ENCODE data around the gene B3GNT9.

B3GNT9 gene

DNA sequence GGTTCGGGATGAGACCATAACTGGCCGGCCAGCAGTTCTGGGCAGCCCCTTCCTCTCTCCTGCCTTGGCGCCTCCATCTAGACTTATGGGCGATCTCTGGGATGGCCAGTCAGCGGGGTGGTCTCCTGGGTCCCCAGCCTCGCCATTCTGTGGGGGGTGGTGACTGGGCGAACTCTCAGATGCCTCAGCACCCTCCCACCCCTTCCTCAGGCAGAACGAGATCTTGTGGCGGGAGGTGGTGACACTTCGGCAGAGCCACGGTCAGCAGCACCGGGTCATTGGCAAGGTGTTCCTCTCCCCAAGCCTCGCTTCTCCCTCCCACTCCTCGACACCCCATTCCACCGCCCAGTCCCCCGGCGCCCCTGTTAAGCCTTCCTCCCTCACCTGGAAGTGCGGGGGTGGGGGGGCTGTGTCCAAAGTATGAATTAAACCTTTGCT lies 15.3 kb upstream of the B3GNT9 start:
- DNase-seq, result no peak

GRCh38 chr16:67165121-67166078 lies 14.6 kb upstream of the B3GNT9 start:
- no peak for DNase-seq

GRCh38 chr16:67164599-67165061 lies 13.8 kb upstream of the B3GNT9 start, which contains the start of gene HSF4:
HSF4 (plus strand) TSS chr16:67164745; CDS start chr16:67164812, 67 bp downstream.
- DNase-seq, result no peak

GRCh38 chr16:67163999-67164558 lies 13.3 kb upstream of the B3GNT9 start:
- no peak for DNase-seq

DNA sequence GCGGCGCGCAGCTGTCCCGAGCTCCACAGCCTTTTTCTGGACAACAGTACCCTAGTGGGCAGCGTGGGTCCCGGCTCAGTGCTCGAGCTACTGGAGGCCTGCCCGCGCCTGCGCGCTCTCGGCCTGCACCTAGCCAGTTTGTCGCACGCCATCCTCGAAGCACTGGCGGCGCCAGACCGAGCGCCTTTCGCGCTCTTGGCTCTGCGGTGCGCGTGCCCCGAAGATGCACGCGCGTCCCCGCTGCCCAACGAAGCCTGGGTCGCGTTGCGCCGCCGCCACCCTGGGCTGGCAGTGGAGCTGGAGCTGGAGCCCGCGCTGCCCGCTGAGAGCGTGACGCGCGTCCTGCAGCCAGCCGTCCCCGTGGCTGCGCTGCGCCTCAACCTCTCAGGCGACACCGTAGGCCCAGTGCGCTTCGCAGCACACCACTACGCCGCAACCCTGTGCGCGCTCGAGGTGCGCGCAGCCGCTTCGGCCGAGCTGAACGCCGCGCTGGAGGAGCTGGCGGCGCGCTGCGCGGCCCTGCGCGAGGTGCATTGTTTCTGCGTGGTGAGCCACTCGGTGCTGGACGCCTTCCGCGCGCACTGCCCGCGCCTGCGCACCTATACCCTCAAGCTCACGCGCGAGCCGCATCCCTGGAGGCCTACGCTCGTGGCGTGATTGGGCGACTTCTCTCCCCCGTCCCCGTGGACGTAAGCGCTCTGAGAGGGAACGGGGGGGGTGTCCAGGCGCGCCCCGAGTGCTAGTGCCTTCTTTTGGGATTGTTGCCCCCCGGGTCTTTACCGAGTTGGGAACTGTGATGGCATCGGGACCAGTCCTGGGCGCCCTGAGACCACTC lies 12.6 kb upstream of the B3GNT9 start:
- peak; percentile 64 for DNase-seq

DNA sequence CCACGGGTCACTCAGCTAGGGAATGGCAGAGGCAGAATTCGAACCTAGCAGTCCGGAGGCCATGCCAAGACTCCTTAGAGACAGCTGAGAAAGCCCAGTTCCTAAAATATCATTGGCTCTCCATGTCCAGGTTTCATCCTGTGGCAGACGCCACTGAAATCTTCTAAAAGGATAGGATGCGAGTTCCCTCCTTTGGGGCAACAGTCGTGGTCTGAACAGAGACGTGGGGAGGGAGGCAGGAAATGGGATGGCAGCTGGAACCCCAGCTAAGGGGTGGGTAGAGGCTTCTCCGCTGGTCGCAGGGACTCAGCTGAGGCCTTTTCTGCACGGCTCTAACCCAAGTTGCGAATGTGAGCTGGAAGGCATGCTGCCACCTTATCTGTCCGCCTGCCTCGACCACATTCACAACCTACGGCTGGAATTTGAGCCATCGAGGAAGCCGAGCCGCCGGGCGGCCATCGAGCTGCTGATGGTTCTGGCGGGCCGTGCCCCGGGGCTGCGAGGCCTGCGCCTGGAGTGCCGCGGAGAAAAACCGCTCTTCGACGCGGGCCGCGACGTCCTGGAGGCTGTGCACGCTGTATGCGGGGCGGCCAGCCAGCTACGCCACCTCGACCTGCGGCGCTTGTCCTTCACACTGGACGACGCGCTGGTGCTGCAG lies 11.8 kb upstream of the B3GNT9 start:
- no peak for DNase-seq

- no peak for DNase-seq
Measured at GRCh38 chr16:67161595-67162058, 10.8 kb upstream of the B3GNT9 start.

GRCh38 chr16:67158637-67159600 lies 8.1 kb upstream of the B3GNT9 start:
- peak; percentile 90 for DNase-seq

DNA sequence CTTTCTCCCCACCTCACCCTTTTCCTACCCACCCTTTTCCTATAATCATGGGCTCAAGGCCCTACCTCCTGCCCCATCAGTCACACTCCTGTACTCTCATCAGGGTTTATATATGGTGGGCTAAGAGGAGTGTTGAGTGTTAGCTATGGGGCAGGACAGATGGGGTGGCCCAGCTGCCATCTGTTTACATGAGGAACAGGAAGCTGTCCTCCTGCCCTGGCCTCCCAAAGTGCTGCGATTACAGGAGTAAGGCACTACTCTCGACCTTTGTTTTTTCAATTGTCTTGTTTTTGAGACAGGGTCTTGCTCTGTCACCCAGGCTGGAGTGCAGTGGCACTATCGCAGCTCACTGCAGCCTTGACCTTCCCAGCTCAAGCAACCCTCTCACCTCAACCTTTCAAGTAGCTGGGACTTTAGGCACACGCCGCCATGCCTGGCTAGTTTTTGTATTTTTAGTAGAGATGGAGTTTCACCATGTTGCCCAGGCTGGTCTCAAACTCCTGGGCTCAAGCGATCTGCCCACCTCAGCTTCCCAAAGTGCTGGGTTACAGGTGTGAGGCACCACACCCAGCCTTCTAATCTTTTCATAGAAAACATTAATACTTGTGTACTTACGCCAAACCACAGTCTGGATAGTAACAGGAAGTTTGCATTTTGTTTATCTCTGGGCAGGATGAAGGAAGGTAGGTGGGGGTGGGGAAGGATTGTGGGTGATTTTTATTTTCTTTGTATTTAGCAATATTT lies 7.3 kb upstream of the B3GNT9 start:
- DNase-seq, result peak; percentile 76

- DNase-seq, result no peak
Measured at GRCh38 chr16:67157106-67157748, 6.4 kb upstream of the B3GNT9 start.

- no peak for DNase-seq
Measured at GRCh38 chr16:67156143-67156844, 5.5 kb upstream of the B3GNT9 start.

DNA sequence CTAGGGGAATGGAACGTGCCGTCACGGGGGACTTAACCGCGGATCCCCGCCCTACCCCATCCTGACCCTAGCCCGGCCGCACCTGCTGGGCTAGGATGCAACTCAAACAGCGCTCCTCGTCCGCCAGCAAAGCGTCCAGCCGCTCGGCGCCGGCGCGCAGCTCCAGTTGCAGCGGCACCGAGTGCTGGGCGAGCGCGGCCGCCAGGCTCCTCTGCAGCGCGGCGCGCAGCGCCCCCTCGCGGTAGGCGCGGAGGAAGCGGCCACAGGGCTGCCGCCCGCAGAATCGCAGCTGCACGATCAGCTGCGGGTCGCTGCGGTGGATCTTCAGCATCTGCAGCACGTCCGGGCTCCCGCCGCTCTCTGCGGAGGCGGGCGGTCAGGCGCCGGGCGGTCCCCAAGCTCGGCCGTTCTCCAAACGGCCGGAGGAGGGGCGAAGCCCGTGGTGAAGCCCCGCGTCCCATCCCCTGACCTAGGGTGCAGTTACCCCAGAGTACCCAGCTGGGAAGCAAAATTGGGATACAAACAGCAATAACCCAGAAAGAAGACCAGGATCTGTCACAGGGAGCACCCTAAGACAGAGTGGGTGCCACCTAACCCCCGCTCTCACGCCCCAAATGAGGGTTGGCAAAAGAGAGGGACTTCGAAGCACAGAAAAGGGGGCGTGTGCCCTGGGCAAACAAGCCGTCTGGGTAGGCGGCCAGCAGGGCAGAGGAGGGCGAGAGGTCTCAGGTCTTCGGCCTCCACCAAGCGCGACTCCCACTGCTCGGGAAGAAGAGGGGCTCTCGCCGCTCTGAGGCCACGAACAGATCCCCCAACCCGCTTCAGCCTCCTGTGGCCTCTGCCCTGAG lies 4.7 kb upstream of the B3GNT9 start:
- DNase-seq, result peak; percentile 80

DNA sequence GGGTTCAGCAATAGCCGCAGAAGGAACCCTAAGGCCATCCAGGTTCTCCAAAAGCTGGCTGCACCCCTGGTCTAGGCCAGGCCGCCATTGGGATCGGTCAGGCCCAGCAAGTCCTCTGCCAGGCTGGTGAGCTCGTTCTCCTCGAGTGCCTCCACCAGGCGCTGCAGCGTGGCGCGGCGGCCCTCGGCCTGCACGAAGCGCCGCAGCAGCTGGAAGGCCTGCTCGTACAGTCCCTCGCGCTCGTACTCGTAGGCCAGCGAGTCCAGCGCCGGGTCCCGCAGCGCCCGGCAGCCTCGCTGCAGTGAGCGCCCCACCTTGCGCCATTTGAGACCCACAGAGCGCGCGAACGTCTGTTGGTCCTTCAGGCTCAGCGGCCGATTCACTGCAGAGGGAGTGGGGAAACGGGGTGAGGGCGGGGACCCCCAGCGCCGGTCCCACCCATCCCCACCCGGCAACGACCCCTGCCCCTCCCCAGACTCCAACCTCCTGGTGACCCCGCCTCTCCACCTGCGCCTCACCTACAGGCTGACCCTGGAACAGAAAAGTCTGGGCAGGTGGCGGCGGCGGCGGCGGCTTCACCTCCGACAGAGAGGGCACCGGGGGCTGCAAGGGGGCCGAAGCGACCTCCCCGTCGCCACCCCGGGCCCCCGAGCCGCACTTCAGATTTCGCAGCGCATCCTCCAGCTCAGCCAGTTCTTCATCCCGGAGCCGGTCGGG lies 3.9 kb upstream of the B3GNT9 start:
- no peak for DNase-seq

GRCh38 chr16:67151431-67152097 lies 766 bp upstream of the B3GNT9 start:
- no peak for DNase-seq

DNA sequence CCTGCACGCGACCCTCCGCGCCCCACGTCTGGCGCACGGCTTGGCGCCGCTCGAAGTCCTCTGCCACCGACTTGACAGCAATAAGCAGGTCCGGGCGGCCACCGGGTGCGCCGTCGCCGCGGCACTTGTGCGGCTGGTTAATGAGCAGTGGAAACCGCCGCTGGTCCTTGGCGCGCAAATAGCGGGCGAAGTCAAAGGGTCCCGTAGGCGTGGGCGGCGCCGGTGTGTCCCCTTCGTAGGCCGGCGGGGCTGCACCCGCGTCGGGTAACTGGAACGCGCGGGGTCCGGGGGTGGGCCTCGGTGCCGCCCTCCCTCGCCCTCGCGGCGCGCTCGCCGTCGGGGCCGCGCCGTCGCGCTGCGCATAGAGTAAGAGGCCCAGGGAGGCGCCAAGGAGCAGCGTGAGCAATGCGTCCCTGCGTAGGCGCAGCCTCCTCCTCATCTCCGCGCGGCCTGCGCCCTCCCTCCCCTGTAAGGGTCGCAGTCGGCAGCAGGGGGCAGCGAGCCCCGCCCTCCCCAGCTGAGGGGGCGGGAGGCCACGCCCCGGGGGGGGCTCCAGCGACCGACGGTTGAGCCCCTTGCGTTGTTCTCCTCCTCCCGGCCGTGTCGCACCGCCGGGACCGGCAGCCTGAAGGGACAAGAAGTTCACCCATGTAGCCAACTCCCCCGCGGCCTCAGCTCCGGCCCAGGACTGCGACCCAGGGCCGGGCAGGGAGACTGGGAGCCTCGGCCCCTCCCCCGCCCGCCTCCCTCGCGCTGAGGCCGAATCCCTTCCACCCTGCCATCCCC lies 558 bp downstream of the B3GNT9 start:
- peak; percentile 50 for DNase-seq

Data from CD4-positive, alpha-beta T cell treated with Interleukin-17A for 1 hour (primary cell).